ENCODE data around the gene NUTF2.

The NUTF2 gene

DNA sequence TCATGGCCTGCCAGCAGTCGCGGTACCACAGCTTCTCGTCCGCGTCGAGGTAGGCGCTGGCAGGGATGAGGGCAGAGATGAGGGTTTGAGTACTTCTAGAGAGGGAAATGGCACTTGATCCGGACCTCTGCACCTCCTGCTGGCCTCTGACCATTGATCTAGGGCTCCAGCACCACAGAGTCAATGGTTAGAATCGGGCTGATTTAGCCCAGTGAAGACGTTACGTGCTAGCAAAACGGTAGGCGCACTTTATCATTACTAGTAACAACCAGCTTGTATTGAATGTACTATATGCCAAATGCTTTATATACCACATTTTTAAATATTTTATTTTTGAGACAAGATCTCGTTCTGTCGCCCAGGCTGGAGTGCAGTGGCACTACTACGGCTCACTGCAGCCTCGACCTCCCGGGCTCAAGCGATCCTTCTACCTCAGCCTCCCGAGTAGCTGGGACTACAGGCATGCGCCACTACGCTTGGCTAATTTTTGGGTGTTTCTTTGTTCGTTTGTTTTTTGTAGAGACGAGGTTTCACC, 39.5 kb upstream of the NUTF2 start:
- peaks cover 25% of the 10 kb centered on the region for H3K36me3 ChIP-seq
- no peaks in the 10 kb centered on the region for H3K9me3 ChIP-seq
- peaks cover 44% of the 10 kb centered on the region for H3K4me1 ChIP-seq
- peak overlapping the region; percentile 75; the same call in 1 of the 2 replicates for H3K27ac ChIP-seq
- no peak for TF ChIP-seq Cebpa-rat (IDR thresholded peaks at IDR 0.05)
- peak overlapping the region; percentile 75 for H3K9ac ChIP-seq
- H3K4me2 ChIP-seq, result peak overlapping the region; percentile 98
- peak overlapping the region; percentile 92 for H3K4me3 ChIP-seq
- H4K20me1 ChIP-seq, result peaks cover 13% of the 10 kb centered on the region
- no peaks in the 10 kb centered on the region for H3K27me3 ChIP-seq

DNA sequence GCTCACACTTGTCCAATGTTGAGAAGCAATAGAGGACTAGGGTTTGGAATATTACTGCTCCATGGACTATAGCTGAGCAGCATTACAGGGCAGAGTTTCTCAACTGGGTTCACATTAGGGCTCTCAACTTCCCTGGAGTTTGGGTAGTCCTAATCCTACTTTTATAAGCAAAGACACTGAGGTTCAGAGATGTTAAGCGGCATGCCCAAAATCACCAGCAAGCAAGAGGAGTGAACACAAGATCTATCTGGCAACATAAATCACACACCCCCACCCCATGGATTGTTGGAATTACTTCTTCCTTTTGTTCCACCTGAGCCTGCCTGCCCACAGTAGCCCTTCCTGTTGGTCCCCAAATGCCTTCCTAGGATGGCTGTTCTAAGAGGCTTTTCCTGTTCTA, 34.8 kb upstream of the NUTF2 start:
- Histone ChIP-seq H3K36me3 (no peaks in the 10 kb centered on the region), H3K4me2 (no peak overlapping the region), H3K4me3 (no peak overlapping the region), H4K20me1 (no peaks in the 10 kb centered on the region), H3K4me1 (peaks cover 9% of the 10 kb centered on the region), H3K9me3 (no peaks in the 10 kb centered on the region), H3K27me3 (no peaks in the 10 kb centered on the region), H3K27ac (no peak overlapping the region), H3K9ac (no peak overlapping the region)
- TF ChIP-seq Cebpa-rat (IDR thresholded peaks at IDR 0.05), result no peak

DNA sequence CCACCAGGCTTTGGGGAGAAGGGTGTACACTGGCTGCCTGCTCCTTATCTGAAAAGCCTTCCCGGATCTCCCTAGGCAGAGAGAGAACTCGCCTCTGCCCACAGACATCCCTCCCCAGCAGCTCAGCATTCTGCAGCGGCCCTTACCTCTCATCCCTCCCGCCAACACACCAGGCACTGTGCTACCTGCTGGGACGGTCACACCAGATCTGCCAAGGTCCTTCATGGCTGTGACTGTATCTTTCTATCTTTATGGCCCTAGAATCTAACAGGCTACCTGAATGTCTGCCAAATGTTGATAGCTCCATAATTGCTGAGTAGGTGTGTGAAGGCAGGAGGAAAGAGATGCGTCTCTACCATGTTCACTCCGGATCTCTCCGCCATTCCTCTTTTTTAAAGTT, 32.2 kb upstream of the NUTF2 start:
- Histone ChIP-seq H4K20me1 (no peaks in the 10 kb centered on the region), H3K4me3 (no peak overlapping the region), H3K9ac (no peak overlapping the region), H3K9me3 (no peaks in the 10 kb centered on the region), H3K27me3 (no peaks in the 10 kb centered on the region), H3K4me2 (no peak overlapping the region), H3K27ac (no peak overlapping the region), H3K36me3 (no peaks in the 10 kb centered on the region), H3K4me1 (no peaks in the 10 kb centered on the region)
- no peak for TF ChIP-seq Cebpa-rat (IDR thresholded peaks at IDR 0.05)

DNA sequence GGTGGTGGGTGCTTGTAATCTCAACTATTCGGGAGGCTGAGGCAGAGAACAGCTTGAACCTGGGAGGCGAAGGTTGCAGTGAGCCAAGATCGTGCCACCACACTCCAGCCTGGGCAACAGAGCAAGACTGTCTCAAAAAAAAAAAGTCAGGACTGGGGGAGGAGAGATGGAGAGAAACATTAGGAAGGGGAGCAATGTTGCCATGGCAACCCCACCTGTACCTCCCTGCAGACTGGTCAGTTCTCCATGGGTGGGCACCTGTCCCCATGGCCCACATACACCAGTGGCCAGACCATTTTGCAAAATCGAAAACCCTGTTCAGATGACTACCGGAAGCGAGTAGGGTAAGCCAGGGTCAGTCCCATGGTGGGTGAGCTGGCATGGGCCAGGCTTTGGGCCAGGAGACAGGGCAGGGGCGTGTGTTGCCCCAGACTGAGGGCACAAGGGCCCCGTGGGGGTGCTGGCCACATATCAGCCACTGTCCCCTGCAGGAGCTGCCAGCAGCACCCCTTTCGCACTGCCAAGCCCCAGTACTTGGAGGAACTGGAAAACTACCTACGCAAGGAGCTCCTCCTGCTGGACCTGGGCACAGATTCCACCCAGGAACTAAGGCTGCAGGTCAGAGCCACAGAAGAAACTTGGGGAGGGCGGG, 26.0 kb upstream of the NUTF2 start:
- no peak overlapping the region for H3K4me3 ChIP-seq
- no peak overlapping the region for H3K27ac ChIP-seq
- no peak overlapping the region for H3K4me2 ChIP-seq
- peaks cover 16% of the 10 kb centered on the region for H3K4me1 ChIP-seq
- H3K36me3 ChIP-seq, result no peaks in the 10 kb centered on the region; the same call in 1 of the 2 replicates
- TF ChIP-seq Cebpa-rat (IDR thresholded peaks at IDR 0.05), result no peak
- no peaks in the 10 kb centered on the region for H3K27me3 ChIP-seq
- no peak overlapping the region for H3K9ac ChIP-seq
- no peaks in the 10 kb centered on the region for H3K9me3 ChIP-seq
- H4K20me1 ChIP-seq, result no peaks in the 10 kb centered on the region

DNA sequence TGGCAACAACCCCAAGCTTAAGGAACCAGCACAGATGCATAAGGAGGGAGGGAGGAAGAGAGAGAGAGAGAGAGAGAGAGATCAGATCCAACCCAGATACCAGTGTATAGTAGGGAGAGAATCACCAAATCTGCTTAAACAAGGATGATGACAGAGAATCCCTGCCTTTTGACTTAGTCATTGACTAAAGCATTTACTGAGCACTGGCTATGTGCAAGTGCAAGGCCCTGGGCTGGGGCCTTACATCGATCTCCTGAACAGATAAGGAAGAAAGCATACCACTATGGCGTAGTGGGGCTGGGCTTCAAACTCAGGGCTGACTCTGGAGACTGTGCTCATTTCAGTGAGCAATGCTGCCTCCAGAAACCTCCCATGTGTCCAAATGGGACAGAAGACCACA, 24.2 kb upstream of the NUTF2 start:
- no peak for TF ChIP-seq Cebpa-rat (IDR thresholded peaks at IDR 0.05)
- no peaks in the 10 kb centered on the region for H3K27me3 ChIP-seq
- no peak overlapping the region for H3K4me2 ChIP-seq
- no peaks in the 10 kb centered on the region for H4K20me1 ChIP-seq
- H3K4me3 ChIP-seq, result no peak overlapping the region
- no peak overlapping the region for H3K27ac ChIP-seq
- no peak overlapping the region for H3K9ac ChIP-seq
- H3K4me1 ChIP-seq, result peaks cover 16% of the 10 kb centered on the region
- H3K36me3 ChIP-seq, result peaks cover 18% of the 10 kb centered on the region
- H3K9me3 ChIP-seq, result no peaks in the 10 kb centered on the region

DNA sequence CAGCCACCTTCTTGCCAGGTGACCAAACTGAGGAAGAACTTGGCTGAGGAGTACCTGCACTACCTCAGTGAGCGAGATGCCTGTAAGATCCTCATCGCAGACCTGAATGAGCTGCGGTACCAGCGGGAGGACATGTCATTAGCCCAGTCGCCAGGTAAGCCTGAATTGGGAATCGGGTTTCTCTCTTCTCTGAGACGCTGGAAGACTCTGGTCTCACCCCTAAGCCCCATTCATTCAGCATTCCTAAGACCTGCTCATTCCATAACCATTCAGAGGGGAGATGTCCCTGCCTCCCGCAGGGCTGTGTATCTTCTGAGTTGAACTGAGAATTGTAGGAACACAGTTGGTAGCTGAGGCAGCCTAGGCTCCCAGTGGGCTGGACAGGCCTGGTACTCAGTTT, 21.6 kb upstream of the NUTF2 start:
- Histone ChIP-seq H3K27me3 (no peaks in the 10 kb centered on the region), H3K4me2 (no peak overlapping the region), H4K20me1 (no peaks in the 10 kb centered on the region), H3K9ac (no peak overlapping the region), H3K27ac (peak overlapping the region; percentile 15; the same call in 1 of the 2 replicates), H3K9me3 (no peaks in the 10 kb centered on the region), H3K4me3 (no peak overlapping the region), H3K4me1 (peaks cover 16% of the 10 kb centered on the region), H3K36me3 (peaks cover 44% of the 10 kb centered on the region)
- TF ChIP-seq Cebpa-rat (IDR thresholded peaks at IDR 0.05), result no peak

DNA sequence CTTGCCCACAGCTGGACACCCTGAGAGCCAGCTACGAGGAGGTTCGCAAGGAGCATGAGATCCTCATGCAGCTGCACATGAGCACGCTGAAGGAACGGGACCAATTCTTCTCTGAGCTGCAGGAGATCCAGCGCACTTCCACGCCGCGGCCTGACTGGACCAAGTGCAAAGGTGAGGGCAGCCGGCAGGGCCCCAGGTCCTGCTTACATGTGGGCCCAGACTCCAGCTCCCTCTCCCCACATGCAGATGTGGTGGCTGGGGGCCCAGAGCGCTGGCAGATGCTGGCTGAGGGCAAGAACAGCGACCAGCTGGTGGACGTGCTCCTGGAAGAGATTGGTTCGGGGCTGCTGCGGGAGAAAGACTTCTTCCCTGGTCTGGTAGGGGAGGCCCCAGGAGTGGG, 20.8 kb upstream of the NUTF2 start:
- H3K4me1 ChIP-seq, result peaks cover 16% of the 10 kb centered on the region
- H3K9ac ChIP-seq, result no peak overlapping the region
- no peaks in the 10 kb centered on the region for H3K9me3 ChIP-seq
- H3K4me3 ChIP-seq, result no peak overlapping the region
- no peak for TF ChIP-seq Cebpa-rat (IDR thresholded peaks at IDR 0.05)
- H3K27ac ChIP-seq, result no peak overlapping the region
- H4K20me1 ChIP-seq, result no peaks in the 10 kb centered on the region
- peaks cover 52% of the 10 kb centered on the region for H3K36me3 ChIP-seq
- no peak overlapping the region for H3K4me2 ChIP-seq
- H3K27me3 ChIP-seq, result no peaks in the 10 kb centered on the region

DNA sequence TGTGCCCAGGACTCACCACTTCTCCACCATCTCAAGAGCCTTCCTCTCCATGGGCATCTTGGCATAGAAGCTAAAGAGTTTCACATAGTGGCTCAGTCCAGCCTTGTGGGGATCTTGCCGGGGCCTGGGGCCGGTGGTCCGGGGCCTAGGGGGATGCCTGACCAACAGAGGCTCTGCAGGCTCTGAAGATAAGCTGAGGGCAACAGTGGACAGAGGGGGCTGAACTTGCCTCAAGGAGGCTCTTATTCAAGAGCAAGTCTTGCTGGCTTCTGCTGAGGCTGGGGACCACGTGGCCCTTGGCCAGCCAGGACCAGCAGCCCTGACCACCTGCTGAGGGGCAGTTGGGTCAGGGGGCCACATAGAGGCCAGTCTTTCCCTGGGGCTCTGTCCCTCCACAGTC, 18.1 kb upstream of the NUTF2 start:
- H3K4me3 ChIP-seq, result no peak overlapping the region
- H3K9me3 ChIP-seq, result no peaks in the 10 kb centered on the region
- no peaks in the 10 kb centered on the region for H4K20me1 ChIP-seq
- no peak overlapping the region for H3K27ac ChIP-seq
- no peak overlapping the region for H3K4me2 ChIP-seq
- no peak overlapping the region for H3K9ac ChIP-seq
- no peak for TF ChIP-seq Cebpa-rat (IDR thresholded peaks at IDR 0.05)
- no peaks in the 10 kb centered on the region for H3K27me3 ChIP-seq
- peaks cover 68% of the 10 kb centered on the region for H3K36me3 ChIP-seq
- peaks cover 39% of the 10 kb centered on the region for H3K4me1 ChIP-seq

DNA sequence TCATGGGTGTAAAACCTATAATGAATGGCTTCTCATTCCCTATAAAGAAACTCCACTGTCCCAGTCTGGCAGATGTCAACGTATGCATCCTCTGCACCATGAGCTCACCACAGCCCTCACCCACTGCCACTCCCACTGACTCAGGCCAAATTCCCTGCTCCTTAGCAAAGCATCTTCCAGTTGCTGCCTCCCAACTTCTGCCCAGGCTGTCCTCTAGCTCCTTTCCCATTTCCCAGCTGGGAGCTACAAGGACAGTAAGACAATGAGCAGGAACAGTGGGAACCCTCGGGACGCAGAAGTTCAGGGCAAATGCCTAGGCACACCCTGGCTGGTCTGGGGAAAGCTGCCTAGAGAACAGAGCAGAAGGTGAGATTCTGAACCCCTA, 13.7 kb upstream of the NUTF2 start:
- peak overlapping the region; percentile 89 for H3K27ac ChIP-seq

DNA sequence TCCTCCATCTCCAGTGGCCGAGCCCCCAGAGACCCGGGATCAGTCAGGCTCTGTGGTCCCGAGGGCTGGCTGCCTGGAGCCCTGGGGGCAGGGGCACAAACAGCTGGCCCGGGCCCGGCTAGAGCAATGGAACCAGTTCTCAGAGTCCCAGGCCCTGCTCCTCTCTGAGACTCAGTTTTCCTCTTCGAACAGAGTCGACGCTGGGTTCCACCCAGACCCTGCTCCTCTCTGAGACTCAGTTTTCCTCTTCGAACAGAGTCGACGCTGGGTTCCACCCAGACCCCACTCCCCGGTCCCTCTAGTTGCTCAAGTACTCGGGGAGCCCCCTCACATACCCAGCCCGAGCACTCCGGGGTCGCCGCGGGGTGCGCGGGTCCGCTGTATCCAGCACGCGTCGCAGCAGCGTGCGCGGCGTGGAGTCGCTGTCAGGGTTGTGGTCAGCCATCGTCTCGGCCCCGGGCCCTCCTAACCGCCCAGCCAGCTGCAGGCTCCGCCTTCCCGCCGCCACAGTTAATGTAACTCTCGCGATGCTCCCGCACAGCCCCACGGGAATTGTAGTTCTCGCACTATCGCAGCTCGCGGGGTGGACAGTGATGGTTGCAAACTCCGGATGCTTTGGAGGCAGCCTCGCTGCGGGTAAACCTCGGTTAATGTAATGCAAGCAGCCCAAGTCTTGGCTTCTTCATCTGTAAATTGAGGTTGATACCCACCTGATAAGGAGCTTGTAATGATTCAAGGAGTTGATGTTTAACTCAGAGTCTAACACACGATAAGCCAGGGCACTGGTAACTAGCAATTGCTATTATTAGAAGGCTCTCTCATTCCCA, 13.1 kb upstream of the NUTF2 start:
- peaks cover 39% of the 10 kb centered on the region for H3K36me3 ChIP-seq
- peak overlapping the region; percentile 81 for H3K4me3 ChIP-seq
- peak overlapping the region; percentile 94 for H3K9ac ChIP-seq
- no peak for TF ChIP-seq Cebpa-rat (IDR thresholded peaks at IDR 0.05)
- H3K27ac ChIP-seq, result peak overlapping the region; percentile 89
- peak overlapping the region; percentile 90 for H3K4me2 ChIP-seq
- H4K20me1 ChIP-seq, result no peaks in the 10 kb centered on the region
- H3K4me1 ChIP-seq, result peaks cover 29% of the 10 kb centered on the region
- no peaks in the 10 kb centered on the region for H3K9me3 ChIP-seq
- no peaks in the 10 kb centered on the region for H3K27me3 ChIP-seq

More for the DNA sequence above, 13.7 kb upstream of the NUTF2 start:
- Histone ChIP-seq H4K20me1 (no peaks in the 10 kb centered on the region), H3K36me3 (peaks cover 45% of the 10 kb centered on the region), H3K4me3 (peak overlapping the region; percentile 81), H3K4me2 (peak overlapping the region; percentile 90), H3K9me3 (no peaks in the 10 kb centered on the region), H3K4me1 (peaks cover 29% of the 10 kb centered on the region), H3K9ac (peak overlapping the region; percentile 94), H3K27me3 (no peaks in the 10 kb centered on the region)
- TF ChIP-seq Cebpa-rat (IDR thresholded peaks at IDR 0.05), result no peak

All from BLaER1 (cell line).